Aorta (tissue), 5 donors: Measurements from ENCODE around the gene PGGHG. TPM values are rescaled to one million over a fixed set of nuclear protein-coding genes. Genes with fewer than 3 reads are reported as not detected.
"Not testable (repeated sequence)": the region's sequence is repeated elsewhere in the genome, so short reads cannot be mapped to it uniquely, and the experiment has no call there.

ENCODE experiments used
- ATAC-seq: fragments of 200-7000 bp; cut with Tn5 transposase; one replicate; pipeline ENCODE4 v1.9.1; 2022; ENCODE audit warnings: moderate library complexity; ENCODE audit not compliant: low FRiP score
- DNase-seq, 2 donors: peaks; one replicate each; pipeline ENCODE4 v3.0.0-alpha.2; 2020
- H3K27ac ChIP-seq, 2 donors: one replicate each; pipeline ENCODE4 v1.5.1; 2013; ENCODE audit warnings: low read length in 2 of 2, mild to moderate bottlenecking in 2 of 2, moderate library complexity in 2 of 2, control low read depth in 1 of 2, inconsistent platforms in 1 of 2, low read depth in 1 of 2
- H3K27me3 ChIP-seq, 2 donors: one replicate each; pipeline ENCODE4 v1.6.1; 2013; ENCODE audit warnings: control low read depth in 1 of 2, low read length in 1 of 2, mild to moderate bottlenecking in 1 of 2, moderate library complexity in 1 of 2; ENCODE audit not compliant: insufficient read depth in 2 of 2, control insufficient read depth in 1 of 2
- H3K36me3 ChIP-seq, 2 donors: one replicate each; pipeline ENCODE4 v1.6.1; 2013; ENCODE audit warnings: control low read depth in 1 of 2, low read length in 1 of 2, mild to moderate bottlenecking in 1 of 2; ENCODE audit not compliant: insufficient read depth in 2 of 2, control insufficient read depth in 1 of 2
- H3K4me1 ChIP-seq, 2 donors: one replicate each; pipeline ENCODE4 v1.6.1; 2013; ENCODE audit warnings: low read length in 2 of 2, control low read depth in 1 of 2, mild to moderate bottlenecking in 1 of 2, moderate library complexity in 1 of 2; ENCODE audit not compliant: insufficient read depth in 2 of 2, control insufficient read depth in 1 of 2
- H3K4me3 ChIP-seq, 2 donors: one replicate each; pipeline ENCODE4 v1.5.1; 2013; ENCODE audit warnings: low read length in 2 of 2, control low read depth in 1 of 2, mild to moderate bottlenecking in 1 of 2
- H3K9me3 ChIP-seq: one replicate; pipeline ENCODE4 v1.6.1; 2013; ENCODE audit warnings: mild to moderate bottlenecking, low read length; ENCODE audit not compliant: control insufficient read depth
- WGBS, 2 donors: extraction: QIAGEN DNeasy Blood & Tissue Kit; methylation state at CpG; one replicate each; pipeline ENCODE4 v1.1.7; 2013; 5-methylcytosine and 5-hydroxymethylcytosine counted together
- intact Hi-C, 2 donors: fragments of 100-400 bp; cut with DNase I; formaldehyde crosslinking; loops; one replicate each; pipeline versions ENCODE4 v1.14.2 to v1.15.0; 2022
- polyA plus RNA-seq, 2 donors: library from polyadenylated mRNA; stranded (reverse); fragments of 200-250 nt; gene quantifications; one replicate each; pipeline ENCODE4 v1.2.3, GENCODE V29; 2013
- total RNA-seq, 2 donors: library from RNA; stranded (reverse); fragmentation: NEBNext Ultra II Directional; extraction: Animal tissue kit (Norgen Biotek cat#: 25700); gene quantifications; one replicate each; pipeline ENCODE4 v1.2.1, GENCODE V29; 2021
- donor health status: healthy with polysubstance abuse.
- donor health status: Bipolar disorder and iron deficiency.
- donor health status: DM: no; HTN: no; CAD: no.
- donor health status: DM: no; HTN: no; CAD: no.
- donor health status: DM: yes; HTN: yes; CAD: no.

The PGGHG gene
- total and polyA plus RNA-seq, 4 donors: 23.9 to 197 (median 51.8) TPM

GRCh38 chr11:282171-282570 lies 6.8 kb upstream of the PGGHG start:
- H3K4me3 ChIP-seq: no peak overlapping the region

GRCh38 chr11:282630-283360 lies 6.1 kb upstream of the PGGHG start:
- ATAC-seq (no peak), DNase-seq (peak in 1 of 2 donors; percentile 64)
- no peaks in the 10 kb centered on the region for H3K36me3 ChIP-seq
- no peak overlapping the region for H3K27ac ChIP-seq
- no peak overlapping the region for H3K4me3 ChIP-seq
- intact Hi-C loops: no loop called here
- H3K27me3 ChIP-seq: peaks cover 0 to 1% of the 10 kb centered on the region in 2 donors
- H3K4me1 ChIP-seq: no peaks in the 10 kb centered on the region
- WGBS, 2 donors: 56 to 62% methylated on average over 10 to 13 of the region's 13 CpGs
- H3K9me3 ChIP-seq: no peaks in the 10 kb centered on the region

More at GRCh38 chr11:282171-282570, 6.8 kb upstream of the PGGHG start:
- Histone ChIP-seq H3K27ac (no peak overlapping the region), H3K36me3 (no peaks in the 10 kb centered on the region), H3K4me1 (no peaks in the 10 kb centered on the region), H3K27me3 (peaks cover 0 to 1% of the 10 kb centered on the region in 2 donors), H3K9me3 (no peaks in the 10 kb centered on the region)
- 63 to 65% methylated on average over 4 of the region's 4 CpGs for WGBS, 2 donors
- intact Hi-C loops: no loop called here
- ATAC-seq (no peak), DNase-seq (peak in 1 of 2 donors; percentile 47)

DNA sequence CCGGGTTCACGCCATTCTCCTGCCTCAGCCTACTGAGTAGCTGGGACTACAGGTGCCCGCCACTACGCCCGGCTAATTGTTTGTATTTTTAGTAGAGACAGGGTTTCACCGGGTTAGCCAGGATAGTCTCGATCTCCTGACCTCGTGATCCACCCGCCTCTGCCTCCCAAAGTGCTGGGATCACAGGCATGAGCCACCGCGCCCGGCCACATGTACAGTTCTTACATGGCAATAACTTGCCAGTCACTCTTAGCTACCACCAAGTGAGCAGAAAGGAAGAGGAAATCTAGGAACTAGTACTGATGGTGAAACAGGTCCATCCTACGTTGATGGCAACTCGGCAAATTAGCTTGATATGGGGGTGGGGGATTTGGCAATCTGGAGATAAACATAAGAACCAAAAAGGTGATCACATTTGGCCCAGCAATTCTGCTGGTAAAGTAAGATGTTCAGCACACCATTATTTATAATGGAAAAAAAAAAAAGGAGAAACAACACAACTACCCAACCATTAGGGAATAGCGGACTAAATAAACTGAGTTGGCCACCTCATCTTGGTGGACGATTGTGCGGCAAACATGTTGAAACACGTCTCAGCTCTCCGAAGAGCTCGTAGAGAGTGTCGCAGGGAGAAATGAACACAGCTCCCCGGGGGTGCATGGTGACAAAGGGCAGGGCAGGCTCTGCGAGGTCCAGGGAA lies 5.4 kb upstream of the PGGHG start:
- WGBS, 2 donors: 83 to 91% methylated on average over 18 to 23 of the region's 23 CpGs
- H3K4me1 ChIP-seq: no peaks in the 10 kb centered on the region
- H3K27ac ChIP-seq: no peak overlapping the region
- H3K4me3 ChIP-seq: no peak overlapping the region
- no peak for ATAC-seq
- no peaks in the 10 kb centered on the region for H3K36me3 ChIP-seq
- no peak for DNase-seq
- intact Hi-C loops: no loop called here
- H3K27me3 ChIP-seq: peaks cover 0 to 1% of the 10 kb centered on the region in 2 donors
- H3K9me3 ChIP-seq: no peaks in the 10 kb centered on the region

GRCh38 chr11:284105-285020 lies 4.6 kb upstream of the PGGHG start:
- intact Hi-C loops: loop anchor here in 1 of 2 donors (5.0 kb wide), 1 partner anchor 32 kb away; no protein-coding TSS in a partner anchor
- peaks cover 0 to 1% of the 10 kb centered on the region in 2 donors for H3K27me3 ChIP-seq
- no peak for ATAC-seq

DNA sequence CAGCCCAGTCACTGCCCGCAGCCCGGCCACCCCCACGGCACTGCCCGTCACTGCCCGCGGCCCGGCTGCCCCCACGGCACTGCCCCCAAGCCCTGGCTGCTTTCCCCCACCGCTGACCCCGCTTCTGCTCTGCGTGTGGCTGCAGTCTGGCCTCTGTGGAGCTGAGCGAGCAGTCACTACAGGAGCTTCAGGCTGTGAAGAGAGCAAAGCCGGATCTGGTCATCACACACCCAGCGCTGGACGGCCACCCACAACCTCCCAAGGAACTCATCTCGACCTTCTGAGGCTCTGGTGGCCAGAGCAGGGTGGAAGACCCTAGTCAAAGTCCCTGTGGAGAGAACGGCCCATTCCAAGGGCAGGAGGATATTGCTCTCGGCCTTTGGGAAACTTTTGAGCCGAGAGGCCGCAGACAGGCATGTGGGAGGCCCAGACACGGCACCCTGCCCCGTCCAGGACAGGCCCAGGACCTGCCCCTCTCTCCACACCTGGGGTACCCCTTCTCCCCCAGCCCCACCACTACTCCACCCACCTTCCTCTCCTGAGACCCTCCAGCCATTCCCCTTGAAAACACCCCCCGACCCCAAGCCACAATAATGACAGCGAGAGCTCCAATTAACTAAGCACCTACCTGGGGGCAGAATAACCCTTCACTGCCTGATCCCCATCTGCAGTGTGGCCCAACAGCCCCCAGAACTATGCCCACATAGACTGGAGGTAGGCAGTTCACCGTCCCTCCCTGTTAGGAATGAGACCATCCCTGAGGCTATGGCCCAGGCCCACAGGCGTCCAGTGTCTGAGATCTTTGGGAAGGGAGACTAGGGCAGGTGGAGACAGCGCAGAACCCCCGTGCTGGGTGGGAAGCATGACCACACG lies 3.7 kb upstream of the PGGHG start:
- ATAC-seq (no peak), DNase-seq (peak in 1 of 2 donors; percentile 59)
- WGBS, 2 donors: 83 to 86% methylated on average over 29 of the region's 29 CpGs
- Histone ChIP-seq H3K27ac (no peak overlapping the region), H3K36me3 (no peaks in the 10 kb centered on the region), H3K4me1 (no peaks in the 10 kb centered on the region), H3K4me3 (no peak overlapping the region), H3K9me3 (no peaks in the 10 kb centered on the region), H3K27me3 (no peaks in the 10 kb centered on the region)
- intact Hi-C loops: loop anchor here in 1 of 2 donors (5.0 kb wide), 1 partner anchor 33 kb away; no protein-coding TSS in a partner anchor

More at GRCh38 chr11:284105-285020, 4.6 kb upstream of the PGGHG start:
- no peaks in the 10 kb centered on the region for H3K9me3 ChIP-seq
- 86 to 91% methylated on average over 23 to 24 of the region's 24 CpGs for WGBS, 2 donors
- no peak overlapping the region for H3K4me3 ChIP-seq
- DNase-seq: peak; percentile 47 to 54
- H3K4me1 ChIP-seq: no peaks in the 10 kb centered on the region
- no peak overlapping the region for H3K27ac ChIP-seq
- H3K36me3 ChIP-seq: no peaks in the 10 kb centered on the region

- DNase-seq (peak in 1 of 2 donors; percentile 41), ATAC-seq (no peak)
- Histone ChIP-seq H3K4me3 (no peak overlapping the region), H3K27me3 (no peaks in the 10 kb centered on the region), H3K36me3 (no peaks in the 10 kb centered on the region), H3K9me3 (no peaks in the 10 kb centered on the region), H3K27ac (no peak overlapping the region), H3K4me1 (no peaks in the 10 kb centered on the region)
- intact Hi-C loops: loop anchor here in 1 of 2 donors (5.0 kb wide), 1 partner anchor 34 kb away; no protein-coding TSS in a partner anchor
- 84 to 86% methylated on average over 8 of the region's 8 CpGs for WGBS, 2 donors
Measured at GRCh38 chr11:285894-286220, 3.1 kb upstream of the PGGHG start.

GRCh38 chr11:286977-287820 lies 1.7 kb upstream of the PGGHG start:
- ATAC-seq, H3K4me3 ChIP-seq, H3K27me3 ChIP-seq, H3K4me1 ChIP-seq, H3K9me3 ChIP-seq, H3K27ac ChIP-seq, H3K36me3 ChIP-seq: not testable (repeated sequence)
- intact Hi-C loops: loop anchor here in 1 of 2 donors (5.0 kb wide), 1 partner anchor 35 kb away; no protein-coding TSS in a partner anchor
- DNase-seq: peak; percentile 48 to 58
- WGBS, 2 donors: 85 to 90% methylated on average over 21 to 27 of the region's 27 CpGs
